Mesodermal cell (in vitro differentiated cells): ENCODE measurements around the gene FAM110A. TPM values are rescaled to one million over a fixed set of nuclear protein-coding genes. Genes with fewer than 3 reads are reported as not detected.
"Not testable (repeated sequence)": the region's sequence is repeated elsewhere in the genome, so short reads cannot be mapped to it uniquely, and the experiment has no call there.

Experiments used
- H3K27ac ChIP-seq: 2 replicates; pipeline ENCODE4 v1.7.0; 2013; ENCODE audit warnings: mild to moderate bottlenecking, low read depth, low read length, moderate library complexity; ENCODE audit not compliant: severe bottlenecking
- H3K36me3 ChIP-seq: 2 replicates; pipeline ENCODE4 v1.7.1; 2013; ENCODE audit warnings: mild to moderate bottlenecking, low read length, moderate library complexity; ENCODE audit not compliant: control insufficient read depth, insufficient read depth
- H3K4me1 ChIP-seq: one replicate; pipeline ENCODE4 v1.7.1; 2013; ENCODE audit warnings: mild to moderate bottlenecking, low read length; ENCODE audit not compliant: insufficient read depth, control insufficient read depth, poor library complexity, severe bottlenecking
- H3K4me3 ChIP-seq: 2 replicates; pipeline ENCODE4 v1.7.0; 2013; ENCODE audit warnings: low read length, control low read depth, mild to moderate bottlenecking; ENCODE audit not compliant: insufficient read depth, poor library complexity, severe bottlenecking; ENCODE audit errors: extremely low read depth
- H3K9me3 ChIP-seq: 2 replicates; pipeline ENCODE4 v1.7.1; 2013; ENCODE audit warnings: mild to moderate bottlenecking, low read length, moderate library complexity; ENCODE audit not compliant: control insufficient read depth
- WGBS, 2 experiments: methylation state at CpG; one replicate each; pipeline ENCODE4 v1.1.5; 2013; ENCODE audit warnings: missing lambda C conversion rate in 2 of 2; ENCODE audit not compliant: insufficient coverage in 2 of 2; 5-methylcytosine and 5-hydroxymethylcytosine counted together
- polyA plus RNA-seq, 2 experiments: library from polyadenylated mRNA; stranded (reverse); fragments of 50-300 nt; gene quantifications; one replicate each; pipeline ENCODE4 v1.2.3, GENCODE V29; 2013

The FAM110A gene
- polyA plus RNA-seq (2013, experiment 1 of 2) = 7.0 TPM
- 5.3 TPM for polyA plus RNA-seq (2013, experiment 2 of 2)

DNA sequence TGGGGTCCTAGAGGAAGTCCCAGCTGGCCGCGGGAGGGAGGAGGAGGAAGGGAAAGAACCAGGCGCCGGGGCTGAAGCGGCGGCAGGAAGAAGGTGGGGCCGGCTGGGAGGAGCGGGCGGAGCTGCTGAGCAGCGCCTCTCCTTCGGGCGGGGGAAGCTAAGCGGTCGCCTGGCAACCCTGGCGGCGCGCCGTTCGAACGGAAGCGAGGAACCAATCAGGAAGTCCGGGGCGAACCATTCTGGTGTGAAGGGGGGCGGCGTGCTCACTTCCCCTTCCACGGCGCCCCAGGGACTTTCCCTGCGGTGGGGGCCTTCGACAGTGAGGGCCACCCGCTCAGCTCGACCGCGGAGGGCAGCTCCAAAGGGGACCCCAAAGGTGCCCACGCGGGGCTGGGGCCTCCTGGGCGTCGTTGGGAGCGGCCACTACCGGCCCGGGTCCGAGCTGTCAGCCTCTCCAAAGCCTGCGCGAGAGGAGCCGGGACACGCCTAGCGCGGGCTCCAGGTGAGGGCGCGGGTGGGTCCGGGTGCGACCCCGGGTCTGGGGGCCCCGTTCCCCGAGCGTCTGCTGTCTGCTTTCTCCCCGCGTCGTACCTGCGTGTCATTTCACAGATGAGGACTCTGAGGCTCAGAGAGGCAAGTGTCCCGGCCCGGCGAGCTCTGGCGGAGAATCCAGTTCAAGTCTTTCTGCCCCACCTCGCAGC, at the start of gene FAM110A:
Gene FAM110A, plus strand, starts transcription at position 266 of the 701 bp plus-strand sequence. CDS start 11,090 bp downstream, outside the sequence.
- H3K4me3 ChIP-seq = peak within 1 kb of the TSS; percentile 74
- H3K4me1 ChIP-seq = peaks cover 8% of the 10 kb centered on the region
- peak within 1 kb of the TSS; percentile 75 for H3K27ac ChIP-seq
- WGBS, 2 experiments = 0 to 1% methylated on average over 50 to 54 of the region's 64 CpGs
- no peaks in the 10 kb centered on the region for H3K9me3 ChIP-seq
- no peaks in the 10 kb centered on the region for H3K36me3 ChIP-seq

DNA sequence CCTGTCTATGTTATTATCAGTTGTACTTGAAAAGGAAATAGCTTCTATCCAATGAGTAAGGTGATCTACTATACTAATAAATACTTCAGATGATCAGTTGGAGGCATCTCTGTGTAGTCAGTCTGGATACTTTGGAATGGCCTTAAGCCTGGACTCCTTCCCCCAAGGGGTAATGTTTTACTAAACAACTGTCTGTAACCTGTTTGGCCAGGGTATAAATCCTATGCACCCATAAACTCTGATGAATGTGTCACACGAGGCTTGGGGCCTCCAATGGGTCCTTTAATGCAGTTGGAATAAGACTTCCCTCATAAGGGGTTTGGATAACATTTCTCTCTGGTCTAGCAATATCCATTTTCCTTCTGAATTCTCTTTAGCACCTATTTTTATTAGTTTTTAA, 45.7 kb upstream of the FAM110A start:
- Histone ChIP-seq H3K4me1 (no peaks in the 10 kb centered on the region), H3K4me3 (no peak overlapping the region), H3K27ac (no peak overlapping the region), H3K36me3 (no peaks in the 10 kb centered on the region), H3K9me3 (peaks cover 15% of the 10 kb centered on the region)
- WGBS, 2 experiments = 67% methylated on average over 1 of the region's 1 CpG; no CpG with 5 or more reads in 1 of the 2 experiments

DNA sequence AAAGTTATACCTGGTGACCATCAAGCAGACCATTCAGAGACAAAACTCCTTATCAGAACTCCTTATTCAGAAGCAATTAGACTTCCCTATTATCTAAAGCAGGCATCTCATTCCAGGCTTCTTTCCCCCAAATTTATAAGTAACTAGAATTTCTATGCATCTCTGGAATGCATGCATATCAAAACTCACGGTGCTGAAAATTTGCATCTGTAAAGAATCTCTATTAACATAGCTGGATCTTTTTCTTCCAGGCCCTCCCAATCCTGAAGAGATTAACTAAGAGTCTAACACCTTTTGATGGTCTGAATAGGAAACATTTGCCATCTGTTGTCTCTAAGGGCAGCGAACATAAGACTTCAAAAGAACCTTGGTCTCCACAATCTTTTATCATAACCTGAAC, 42.5 kb upstream of the FAM110A start:
- Histone ChIP-seq H3K4me1 (no peaks in the 10 kb centered on the region), H3K4me3 (no peak overlapping the region), H3K27ac (no peak overlapping the region), H3K36me3 (no peaks in the 10 kb centered on the region), H3K9me3 (no peaks in the 10 kb centered on the region)
- 13 to 50% methylated on average over 1 to 2 of the region's 2 CpGs for WGBS, 2 experiments

DNA sequence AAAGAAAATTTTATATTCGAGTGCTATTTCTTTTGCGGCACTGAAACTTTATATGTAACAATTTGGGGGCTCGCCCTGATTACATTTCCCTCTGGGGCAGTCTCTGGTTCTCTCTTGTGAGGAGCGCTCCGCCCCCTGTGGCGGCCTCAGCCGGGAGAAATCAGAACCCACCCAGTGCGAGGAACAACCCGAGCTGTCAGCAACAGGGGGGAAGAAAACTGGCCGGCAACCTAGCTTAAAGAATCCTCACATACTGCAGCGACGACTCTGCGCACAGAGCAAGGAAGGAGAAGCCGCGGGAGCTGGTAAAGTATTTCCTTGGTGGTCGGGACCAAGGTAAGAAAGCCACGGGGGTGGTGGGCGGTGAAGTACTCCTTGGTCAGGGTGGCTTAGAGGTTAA, 41.3 kb upstream of the FAM110A start:
- Histone ChIP-seq H3K4me1 (no peaks in the 10 kb centered on the region), H3K9me3 (no peaks in the 10 kb centered on the region), H3K4me3 (no peak overlapping the region), H3K36me3 (no peaks in the 10 kb centered on the region), H3K27ac (no peak overlapping the region)
- WGBS, 2 experiments = 70 to 74% methylated on average over 13 of the region's 18 CpGs

DNA sequence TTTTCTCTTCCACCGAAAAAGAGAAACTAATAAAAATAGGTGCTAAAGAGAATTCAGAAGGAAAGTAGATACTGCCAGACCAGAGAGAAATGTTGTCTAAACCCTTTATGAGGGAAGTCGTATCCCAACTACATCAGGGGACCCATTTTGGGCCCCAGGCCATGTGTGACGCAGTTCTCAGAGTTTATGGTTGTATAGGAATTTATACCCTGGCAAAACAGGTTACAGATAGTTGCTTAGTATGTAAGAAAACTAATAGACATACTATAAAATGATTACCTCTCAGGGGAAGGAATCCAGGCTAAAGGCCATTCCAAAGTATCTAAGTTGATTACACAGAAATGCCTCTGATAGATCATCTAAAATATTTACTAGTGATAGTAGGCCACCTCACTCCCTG, 36.6 kb upstream of the FAM110A start:
- no peaks in the 10 kb centered on the region for H3K9me3 ChIP-seq
- H3K4me1 ChIP-seq = no peaks in the 10 kb centered on the region
- WGBS, 2 experiments = 67% methylated on average over 1 of the region's 3 CpGs; no CpG with 5 or more reads in 1 of the 2 experiments
- no peaks in the 10 kb centered on the region for H3K36me3 ChIP-seq
- H3K27ac ChIP-seq = no peak overlapping the region
- no peak overlapping the region for H3K4me3 ChIP-seq

DNA sequence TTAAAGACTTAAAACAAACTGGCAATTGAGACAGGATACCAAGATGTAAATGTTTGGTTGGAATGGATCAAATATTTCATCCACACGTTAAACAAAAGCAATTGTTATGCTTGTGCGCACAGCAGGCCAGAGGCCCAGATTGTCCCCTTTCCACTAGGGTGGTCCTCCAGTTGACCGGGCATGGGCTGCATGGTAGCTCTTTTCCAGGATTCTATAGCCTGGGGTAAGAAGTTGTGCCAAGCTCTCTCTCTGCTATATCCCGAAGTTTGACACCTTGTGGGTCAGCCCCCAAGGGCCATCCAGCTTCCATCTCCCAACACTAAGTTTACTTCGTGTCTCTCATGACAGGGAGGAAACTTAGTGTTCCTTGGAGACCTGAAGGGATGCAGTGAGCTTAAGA, 34.8 kb upstream of the FAM110A start:
- H3K27ac ChIP-seq, H3K36me3 ChIP-seq, H3K4me1 ChIP-seq, H3K4me3 ChIP-seq, H3K9me3 ChIP-seq: not testable (repeated sequence)
- WGBS, 2 experiments = 83 to 89% methylated on average over 1 to 3 of the region's 5 CpGs

DNA sequence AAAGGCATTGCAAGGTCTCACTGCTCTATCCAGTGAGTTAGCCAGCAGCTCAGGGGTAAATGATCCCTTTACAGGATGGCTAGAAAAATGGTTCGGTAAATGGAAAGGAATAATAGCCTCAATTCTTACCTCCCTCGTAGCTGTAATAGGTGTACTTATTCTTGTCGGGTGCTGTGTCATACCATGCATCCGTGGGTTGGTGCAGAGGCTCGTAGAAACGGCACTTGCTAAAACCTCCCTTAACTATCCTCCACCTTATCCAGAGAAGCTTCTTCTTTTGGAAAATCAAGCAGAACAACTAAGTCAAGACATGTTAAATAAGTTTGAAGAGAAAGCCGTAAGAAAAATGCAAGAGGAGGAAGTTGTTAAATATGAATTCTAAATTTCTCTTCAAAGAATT, 33.5 kb upstream of the FAM110A start:
- H3K4me1 ChIP-seq, H3K36me3 ChIP-seq, H3K9me3 ChIP-seq, H3K4me3 ChIP-seq, H3K27ac ChIP-seq: not testable (repeated sequence)
- WGBS, 2 experiments = no CpG with 5 or more reads among the region's 7 CpGs

DNA sequence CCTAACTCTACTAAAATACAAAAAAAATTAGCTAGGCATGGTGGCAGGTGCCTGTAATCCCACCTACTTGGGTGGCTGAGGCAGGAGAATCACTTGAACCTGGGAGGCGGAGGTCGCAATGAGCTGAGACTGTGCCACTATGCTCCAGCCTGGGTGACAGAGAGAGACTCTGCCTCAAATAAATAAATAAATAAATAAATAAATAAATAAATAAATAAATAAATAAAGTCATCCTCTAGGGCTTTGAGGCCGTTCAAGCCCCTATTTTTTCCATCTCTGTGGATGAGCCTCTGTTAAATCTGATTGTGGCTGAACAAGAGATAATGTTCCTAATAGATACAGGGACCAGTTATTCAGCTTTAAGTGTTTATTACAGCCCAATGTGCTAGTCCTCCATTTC, 31.8 kb upstream of the FAM110A start:
- no peak overlapping the region for H3K27ac ChIP-seq
- 100% methylated on average over 1 of the region's 3 CpGs for WGBS, 2 experiments
- peaks cover 8% of the 10 kb centered on the region for H3K9me3 ChIP-seq
- no peaks in the 10 kb centered on the region for H3K36me3 ChIP-seq
- H3K4me3 ChIP-seq = no peak overlapping the region
- no peaks in the 10 kb centered on the region for H3K4me1 ChIP-seq

DNA sequence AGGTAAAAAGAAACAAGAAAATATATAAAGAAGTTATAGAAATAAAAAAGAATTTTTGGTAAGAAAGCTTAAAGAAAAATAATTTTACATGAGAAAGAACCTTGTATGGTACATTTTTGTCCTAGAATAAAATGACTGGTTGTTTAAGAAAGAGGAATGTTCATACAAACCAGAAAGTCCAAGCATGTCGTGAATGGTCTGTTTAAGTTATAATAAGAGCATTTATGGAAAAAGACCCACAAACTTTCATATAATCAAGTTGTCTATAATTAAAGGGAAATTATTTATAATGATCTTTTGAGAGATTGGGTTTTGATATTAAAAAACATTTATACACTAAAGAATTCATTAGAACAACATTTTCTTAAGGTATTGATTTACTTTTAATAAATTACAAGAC, 27.8 kb upstream of the FAM110A start:
- H3K4me3 ChIP-seq = no peak overlapping the region
- peaks cover 16% of the 10 kb centered on the region for H3K9me3 ChIP-seq
- H3K4me1 ChIP-seq = no peaks in the 10 kb centered on the region
- WGBS, 2 experiments = no CpG with 5 or more reads among the region's 1 CpG
- H3K36me3 ChIP-seq = no peaks in the 10 kb centered on the region
- H3K27ac ChIP-seq = no peak overlapping the region

DNA sequence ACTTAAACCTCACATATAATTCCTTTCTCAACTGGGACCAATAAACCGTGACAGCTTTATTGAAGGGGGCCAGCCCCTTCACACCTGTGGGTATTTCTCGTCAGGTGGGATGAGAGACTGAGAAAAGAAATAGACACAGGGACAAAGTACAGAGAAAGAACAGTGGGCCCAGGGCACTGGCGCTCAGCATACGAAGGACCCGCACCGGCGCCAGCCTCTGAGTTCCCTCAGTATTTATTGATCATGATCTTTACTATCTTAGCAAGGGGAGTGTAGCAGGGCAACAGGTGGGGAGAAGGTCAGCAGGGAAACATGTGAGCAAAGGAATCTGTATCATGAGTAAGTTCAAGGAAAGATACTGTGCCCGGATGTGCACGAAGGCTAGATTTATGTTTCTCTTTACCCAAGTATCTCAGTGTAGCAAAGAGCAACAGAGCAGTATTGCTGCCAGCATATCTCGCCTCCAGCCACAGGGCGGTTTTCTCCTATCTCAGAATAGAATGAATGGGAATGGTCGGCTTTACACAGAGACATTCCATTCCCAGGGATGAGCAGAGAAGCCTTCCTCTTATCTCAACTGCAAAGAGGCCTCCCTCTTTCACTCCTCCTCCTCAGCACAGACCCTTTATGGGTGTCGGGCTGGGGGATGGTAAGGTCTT, 21.6 kb upstream of the FAM110A start:
- not testable (repeated sequence) for H3K27ac ChIP-seq, H3K4me1 ChIP-seq, H3K9me3 ChIP-seq, H3K4me3 ChIP-seq, H3K36me3 ChIP-seq
- WGBS, 2 experiments = 82 to 85% methylated on average over 10 of the region's 13 CpGs

DNA sequence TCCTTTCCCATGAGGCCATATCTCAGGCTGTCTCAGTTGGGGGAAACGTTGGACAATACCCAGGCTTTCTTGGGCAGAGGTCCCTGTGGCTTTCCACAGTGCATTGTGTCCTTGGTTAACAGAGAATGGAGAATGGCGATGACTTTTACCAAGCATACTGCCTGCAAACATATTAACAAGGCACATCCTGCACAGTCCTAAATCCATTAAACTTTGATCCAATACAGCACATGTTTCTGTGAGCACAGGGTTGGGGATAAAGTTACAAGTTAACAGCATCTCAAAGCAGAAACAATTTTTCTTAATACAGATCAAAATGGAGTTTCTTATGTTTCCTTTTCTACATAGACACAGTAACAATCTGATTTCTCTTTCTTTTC, 21.1 kb upstream of the FAM110A start:
- H3K27ac ChIP-seq = peak overlapping the region; percentile 41
- H3K36me3 ChIP-seq, H3K9me3 ChIP-seq, H3K4me3 ChIP-seq, H3K4me1 ChIP-seq: not testable (repeated sequence)
- 100% methylated on average over 1 of the region's 2 CpGs; no CpG with 5 or more reads in 1 of the 2 experiments for whole genome bisulfite sequencing, 2 experiments
